Hippocampal formation (tissue), 2 donors: Measurements from ENCODE around the gene UPF2.
A peak's percentile ranks its signal among the peaks of the same experiment; 100 is the strongest.
"Not testable (repeated sequence)": the region's sequence is repeated elsewhere in the genome, so short reads cannot be mapped to it uniquely, and the experiment has no call there.

Source experiments
- DNase-seq, 2 donors: peaks; one replicate each; lab custom pipeline; 2025; lab: John Stamatoyannopoulos, UW

UPF2 gene

GRCh38 chr10:12042797-12043651 lies at the start of gene UPF2:
UPF2 (minus strand) TSS chr10:12042809; CDS start chr10:12035423, 7,386 bp downstream.
- DNase-seq = peak; percentile 94 to 98

- DNase-seq = no peak
Observed at GRCh38 chr10:12091421-12091820, 48.8 kb upstream of the UPF2 start.

GRCh38 chr10:12088919-12089318 lies 46.3 kb upstream of the UPF2 start:
- no peak for DNase-seq

GRCh38 chr10:12081879-12082557 lies 39.4 kb upstream of the UPF2 start:
- no peak for DNase-seq

GRCh38 chr10:12081470-12081869 lies 38.9 kb upstream of the UPF2 start:
- DNase-seq = no peak

GRCh38 chr10:12077580-12078180 lies 35.1 kb upstream of the UPF2 start:
- no peak for DNase-seq

- no peak for DNase-seq
Observed at GRCh38 chr10:12073526-12073925, 30.9 kb upstream of the UPF2 start.

GRCh38 chr10:12071441-12071840 lies 28.8 kb upstream of the UPF2 start:
- not testable (repeated sequence) for DNase-seq

- DNase-seq = peak; percentile 93 to 99
Observed at GRCh38 chr10:12068449-12069269, 26.1 kb upstream of the UPF2 start, which contains the start of gene DHTKD1. DHTKD1 (plus strand) TSS chr10:12068954; CDS start chr10:12069034, 80 bp downstream.

- no peak for DNase-seq
Observed at GRCh38 chr10:12067336-12067735, 24.7 kb upstream of the UPF2 start.

GRCh38 chr10:12063483-12063818 lies 20.8 kb upstream of the UPF2 start:
- DNase-seq = no peak

- DNase-seq = no peak
Observed at GRCh38 chr10:12062754-12063482, 20.3 kb upstream of the UPF2 start.

GRCh38 chr10:12061124-12061523 lies 18.5 kb upstream of the UPF2 start:
- no peak for DNase-seq

- no peak for DNase-seq
Observed at GRCh38 chr10:12056748-12057147, 14.1 kb upstream of the UPF2 start.

- DNase-seq = no peak
Observed at GRCh38 chr10:12055732-12056131, 13.1 kb upstream of the UPF2 start.

- DNase-seq = no peak
Observed at GRCh38 chr10:12051241-12051640, 8.6 kb upstream of the UPF2 start.

GRCh38 chr10:12050528-12050927 lies 7.9 kb upstream of the UPF2 start:
- no peak for DNase-seq

GRCh38 chr10:12048547-12048946 lies 5.9 kb upstream of the UPF2 start:
- DNase-seq = no peak

GRCh38 chr10:12045596-12045995 lies 3.0 kb upstream of the UPF2 start:
- no peak for DNase-seq

GRCh38 chr10:12042409-12042796 lies 206 bp downstream of the UPF2 start:
- no peak for DNase-seq

- DNase-seq = no peak
Observed at GRCh38 chr10:12041766-12042408, 722 bp downstream of the UPF2 start.
